Erythroblast (primary cell): ENCODE measurements around the gene TCERG1L.

Source experiments
- DNase-seq, 2 experiments: peaks; one replicate each; lab custom pipeline; 2025; lab: John Stamatoyannopoulos, UW
- GATA1 ChIP-seq: IDR thresholded peaks from 2 replicates; pipeline ENCODE4 v1.6.1; 2011; ENCODE audit warnings: low read depth, mild to moderate bottlenecking, control low read depth, low read length, moderate library complexity
- POLR2A ChIP-seq: IDR thresholded peaks from 2 replicates; pipeline ENCODE4 v1.6.1; 2011; ENCODE audit warnings: mild to moderate bottlenecking, low read length

Gene TCERG1L

GRCh38 chr10:131092386-131092785, 219.1 kb downstream of the TCERG1L start:
- DNase-seq = no peak
- TF ChIP-seq GATA1 (no peak), POLR2A (no peak)

GRCh38 chr10:131091682-131092081, 219.8 kb downstream of the TCERG1L start:
- TF ChIP-seq POLR2A (no peak), GATA1 (no peak)
- DNase-seq = no peak

- no peak for TF ChIP-seq POLR2A
- no peak for TF ChIP-seq GATA1
- no peak for DNase-seq
These were observed 220.5 kb downstream of the TCERG1L start for GRCh38 chr10:131090761-131091661.

- TF ChIP-seq POLR2A = no peak
- no peak for TF ChIP-seq GATA1
- no peak for DNase-seq
These were observed 221.7 kb downstream of the TCERG1L start for GRCh38 chr10:131089861-131090260.

GRCh38 chr10:131089150-131089549, 222.4 kb downstream of the TCERG1L start:
- no peak for TF ChIP-seq GATA1
- no peak for TF ChIP-seq POLR2A
- no peak for DNase-seq

GRCh38 chr10:131088619-131089018, 222.9 kb downstream of the TCERG1L start:
- TF ChIP-seq GATA1 (no peak), POLR2A (no peak)
- DNase-seq = no peak

GRCh38 chr10:131087464-131088215, 223.9 kb downstream of the TCERG1L start:
- TF ChIP-seq GATA1 = no peak
- no peak for TF ChIP-seq POLR2A
- no peak for DNase-seq

GRCh38 chr10:131086511-131086910, 225.0 kb downstream of the TCERG1L start:
- DNase-seq = no peak
- TF ChIP-seq POLR2A = no peak
- no peak for TF ChIP-seq GATA1

- DNase-seq = no peak
- TF ChIP-seq POLR2A = no peak
- TF ChIP-seq GATA1 = no peak
These were observed 225.4 kb downstream of the TCERG1L start for GRCh38 chr10:131086094-131086493.

GRCh38 chr10:131085091-131085860, 226.2 kb downstream of the TCERG1L start:
- no peak for TF ChIP-seq GATA1
- TF ChIP-seq POLR2A = no peak

GRCh38 chr10:131084791-131085090, 226.8 kb downstream of the TCERG1L start:
- TF ChIP-seq POLR2A (no peak), GATA1 (no peak)
- no peak for DNase-seq

More at GRCh38 chr10:131085091-131085860, 226.2 kb downstream of the TCERG1L start:
- no peak for DNase-seq

- no peak for DNase-seq
These were observed 227.4 kb downstream of the TCERG1L start for GRCh38 chr10:131083915-131084790.

More at GRCh38 chr10:131083915-131084790, 227.4 kb downstream of the TCERG1L start:
- TF ChIP-seq GATA1 (no peak), POLR2A (no peak)
